GM12878 (cell line): ENCODE measurements around the gene CCDC136. TPM values are rescaled to one million over a fixed set of nuclear protein-coding genes. Genes with fewer than 3 reads are reported as not detected.
A peak's percentile ranks its signal among the peaks of the same experiment; 100 is the strongest.

Experiments
- ATAC-seq: fragments of 200-7000 bp; cut with Tn5 transposase; 3 replicates; pipeline ENCODE4 v1.9.1; 2020; ENCODE audit warnings: mild to moderate bottlenecking, moderate library complexity
- BruUV-seq: library from RNA; stranded (reverse); fragments of 400-500 nt; replicated peaks from 2 replicates; lab custom pipeline; 2021; lab: Mats Ljungman, UMichigan
- CTCF ChIA-PET: fragments of 300-600 bp; sonication (Branson Sonifier 250); formaldehyde crosslinking; extraction: SDS; loops from one replicate; lab custom pipeline; 2021; ENCODE audit warnings: inconsistent platforms; lab: Yijun Ruan, JAX
- POLR2A ChIA-PET: fragments of 350-600 bp; formaldehyde crosslinking; extraction: SDS; loops from one replicate; lab custom pipeline; 2021; ENCODE audit warnings: inconsistent platforms; lab: Charles Lee
- RAD21 ChIA-PET: fragments of 300-600 bp; sonication (Branson Sonifier 250); formaldehyde crosslinking; loops from one replicate; lab custom pipeline; 2023; ENCODE audit warnings: antibody characterized with exemption; ENCODE audit not compliant: unreplicated experiment; lab: Charles Lee
- SMC1A ChIA-PET: fragments of 300-600 bp; sonication (Branson Sonifier 250); formaldehyde crosslinking; loops from one replicate; lab custom pipeline; 2023; ENCODE audit not compliant: unreplicated experiment, uncharacterized antibody; lab: Charles Lee
- DNase-seq: peaks from one replicate; pipeline ENCODE4 v3.0.0-alpha.2; 2011; ENCODE audit warnings: low read depth, low spot score
- FAIRE-seq: peaks from 3 replicates; lab custom pipeline; 2011; peaks lifted over from hg19 to GRCh38; lab: Jason Lieb, UNC
- H2AFZ ChIP-seq: 2 replicates; pipeline ENCODE4 v1.6.0; 2011; ENCODE audit warnings: low read depth, low read length, control low read depth; ENCODE audit not compliant: control insufficient read depth
- H3K27ac ChIP-seq: 2 replicates; pipeline ENCODE4 v1.5.1; 2011; ENCODE audit warnings: control low read depth; ENCODE audit not compliant: control insufficient read depth, insufficient read depth
- H3K27me3 ChIP-seq, 2 experiments: replicated peaks in 1 of 2; 2 replicates each; pipeline versions ENCODE4 v1.6.0 to v1.6.1; 2011; ENCODE audit warnings: low read length in 1 of 2; ENCODE audit not compliant: control insufficient read depth in 2 of 2, insufficient read depth in 2 of 2
- H3K36me3 ChIP-seq, 2 experiments: 2 replicates each; pipeline ENCODE4 v1.5.1; 2011; ENCODE audit warnings: low read length in 1 of 2; ENCODE audit not compliant: control insufficient read depth in 2 of 2, insufficient read depth in 2 of 2
- H3K4me1 ChIP-seq: 2 replicates; pipeline ENCODE4 v1.6.1; 2011; ENCODE audit warnings: mild to moderate bottlenecking, low read length, moderate library complexity, mixed read lengths; ENCODE audit not compliant: control insufficient read depth, insufficient read depth
- H3K4me2 ChIP-seq: 2 replicates; pipeline ENCODE4 v1.6.0; 2011; ENCODE audit warnings: control low read depth; ENCODE audit not compliant: control insufficient read depth, insufficient read depth
- H3K4me3 ChIP-seq: fragments of 200-600 bp; sonication (generic); 2 replicates; pipeline ENCODE4 v1.5.1; 2016
- H3K79me2 ChIP-seq: 2 replicates; pipeline ENCODE4 v1.6.0; 2011; ENCODE audit warnings: low read length; ENCODE audit not compliant: control insufficient read depth, insufficient read depth
- H3K9ac ChIP-seq: 2 replicates; pipeline ENCODE4 v1.8.0; 2011; ENCODE audit warnings: low read length, control low read depth, mixed read lengths; ENCODE audit not compliant: control insufficient read depth, insufficient read depth
- H3K9me3 ChIP-seq: replicated peaks from 3 replicates; pipeline ENCODE4 v1.5.1; 2011; ENCODE audit warnings: mild to moderate bottlenecking, low read length; ENCODE audit not compliant: control insufficient read depth, insufficient read depth
- H4K20me1 ChIP-seq: 2 replicates; pipeline ENCODE4 v1.6.0; 2011; ENCODE audit not compliant: control insufficient read depth, insufficient read depth
- CREB1 ChIP-seq: IDR thresholded peaks from 2 replicates; pipeline ENCODE4 v1.6.1; 2012; ENCODE audit warnings: low read depth, mild to moderate bottlenecking, inconsistent platforms
- CREM ChIP-seq: IDR thresholded peaks from 2 replicates; pipeline ENCODE4 v1.6.1; 2014; ENCODE audit warnings: antibody characterized with exemption, low read depth
- DPF2 ChIP-seq: fragments of 450-650 bp; IDR thresholded peaks from 2 replicates; pipeline ENCODE4 v1.6.1; 2017; ENCODE audit warnings: mild to moderate bottlenecking
- EGR1 ChIP-seq, 2 experiments: IDR thresholded peaks; 1 replicate in 1 of 2; 2 replicates in 1 of 2; pipeline ENCODE4 v1.6.1; 2011 to 2012; ENCODE audit warnings: low read depth in 2 of 2, low read length in 2 of 2, borderline replicate concordance in 1 of 2, mild to moderate bottlenecking in 1 of 2, moderate library complexity in 1 of 2
- GATAD2B ChIP-seq: fragments of 450-650 bp; conservative IDR thresholded peaks from 2 replicates; pipeline ENCODE4 v1.6.1; 2017; ENCODE audit warnings: low read depth, mild to moderate bottlenecking, moderate library complexity
- HCFC1 ChIP-seq: fragments of 150-350 bp; IDR thresholded peaks from 2 replicates; pipeline ENCODE4 v1.6.1; 2014; ENCODE audit warnings: low read length
- HDGF ChIP-seq: fragments of 450-650 bp; IDR thresholded peaks from 2 replicates; pipeline ENCODE4 v1.6.1; 2016; ENCODE audit warnings: antibody characterized with exemption
- MEF2A ChIP-seq: IDR thresholded peaks from 2 replicates; pipeline ENCODE4 v1.6.1; 2011; ENCODE audit warnings: low read depth, mild to moderate bottlenecking, low read length, moderate library complexity; ENCODE audit not compliant: insufficient read depth
- MEF2B ChIP-seq: fragments of 450-650 bp; IDR thresholded peaks from 2 replicates; pipeline ENCODE4 v1.6.1; 2018; ENCODE audit warnings: mild to moderate bottlenecking, moderate library complexity; ENCODE audit not compliant: partially characterized antibody, poor library complexity, severe bottlenecking
- NBN ChIP-seq: fragments of 450-650 bp; IDR thresholded peaks from 2 replicates; pipeline ENCODE4 v1.6.1; 2016
- NFIC ChIP-seq: IDR thresholded peaks from 2 replicates; pipeline ENCODE4 v1.6.1; 2012; ENCODE audit warnings: low read depth, mild to moderate bottlenecking, inconsistent platforms, low read length, moderate library complexity
- NR2C1 ChIP-seq: fragments of 450-650 bp; IDR thresholded peaks from 2 replicates; pipeline ENCODE4 v1.6.1; 2017; ENCODE audit warnings: antibody characterized with exemption, mild to moderate bottlenecking, moderate library complexity
- NRF1 ChIP-seq: conservative IDR thresholded peaks from 2 replicates; pipeline ENCODE4 v1.6.1; 2011; ENCODE audit warnings: mild to moderate bottlenecking, low read depth, low read length, improper control_type of control experiment
- POU2F2 ChIP-seq: IDR thresholded peaks from 3 replicates; pipeline ENCODE4 v1.6.1; 2011; ENCODE audit warnings: low read depth, mild to moderate bottlenecking, low read length, borderline replicate concordance
- RCOR1 ChIP-seq: conservative IDR thresholded peaks from 2 replicates; pipeline ENCODE4 v1.6.1; 2012; ENCODE audit warnings: low read depth, low read length, improper control_type of control experiment
- SIX5 ChIP-seq: IDR thresholded peaks from 2 replicates; pipeline ENCODE4 v1.6.1; 2011; ENCODE audit warnings: mild to moderate bottlenecking, low read depth, low read length, moderate library complexity; ENCODE audit not compliant: severe bottlenecking
- SMAD5 ChIP-seq: IDR thresholded peaks from 2 replicates; pipeline ENCODE4 v1.6.1; 2016; ENCODE audit warnings: antibody characterized with exemption, low read depth
- SMARCA5 ChIP-seq: fragments of 450-650 bp; IDR thresholded peaks from 2 replicates; pipeline ENCODE4 v1.6.1; 2017; ENCODE audit warnings: mild to moderate bottlenecking
- SP1 ChIP-seq: IDR thresholded peaks from one replicate; pipeline ENCODE4 v1.6.1; 2011; ENCODE audit warnings: low read depth, low read length
- SRF ChIP-seq, 2 experiments: IDR thresholded peaks; 2 replicates each; pipeline ENCODE4 v1.6.1; 2011; ENCODE audit warnings: low read depth in 2 of 2, low read length in 2 of 2, mild to moderate bottlenecking in 1 of 2, moderate library complexity in 1 of 2
- TAF1 ChIP-seq: IDR thresholded peaks from 2 replicates; pipeline ENCODE4 v1.6.1; 2011; ENCODE audit warnings: mild to moderate bottlenecking, low read depth, low read length, borderline replicate concordance
- YY1 ChIP-seq: IDR thresholded peaks from 2 replicates; pipeline ENCODE4 v1.6.1; 2011; ENCODE audit warnings: low read depth, mild to moderate bottlenecking, low read length
- ZNF217 ChIP-seq: fragments of 450-650 bp; IDR thresholded peaks from 2 replicates; pipeline ENCODE4 v1.6.1; 2017; ENCODE audit warnings: antibody characterized with exemption, mild to moderate bottlenecking
- ZNF24 ChIP-seq: fragments of 450-650 bp; IDR thresholded peaks from 2 replicates; pipeline ENCODE4 v1.6.1; 2017; ENCODE audit warnings: antibody characterized with exemption, mild to moderate bottlenecking
- WGBS: methylation state at CpG from one replicate; pipeline ENCODE4 v1.1.6; 2016; ENCODE audit warnings: low lambda C conversion rate; ENCODE audit not compliant: insufficient replicate concordance, insufficient coverage; ENCODE audit errors: missing lambda C conversion rate; 5-methylcytosine and 5-hydroxymethylcytosine counted together
- in situ Hi-C: fragments of 300-500 bp; cut with MboI; formaldehyde crosslinking; loops from 9 replicates; pipeline ENCODE4 v1.14.3; 2018; ENCODE audit warnings: mixed read lengths
- intact Hi-C: fragments of 100-400 bp; cut with micrococcal nuclease; formaldehyde crosslinking; loops from one replicate; pipeline ENCODE4 v1.14.2; 2022; ENCODE audit not compliant: unreplicated experiment
- polyA plus RNA-seq, 11 experiments: library from polyadenylated mRNA; depleted of rRNA in 4 of 11; unstranded in 6 of 11; stranded (reverse) in 5 of 11; fragments of >200 nt; fragmentation: Nextera tagmentation in 4 of 11; fragmentation: Illumina TruSeq in 1 of 11; extraction: Ambion mirVana in 4 of 11; extraction: Trizol in 1 of 11; gene quantifications; 1 replicate in 1 of 11; 2 replicates in 10 of 11; pipeline versions ENCODE4 v1.2.1 to v1.2.3, GENCODE V29; 2011 to 2016; ENCODE audit warnings: inconsistent platforms in 2 of 11, missing spikeins in 2 of 11, low read depth in 1 of 11
- total RNA-seq, 4 experiments: library from RNA; depleted of rRNA in 3 of 4; stranded (reverse); fragments of >200 nt in 3 of 4; fragmentation: Illumina TruSeq in 1 of 4; extraction: Trizol in 1 of 4; gene quantifications; 2 replicates each; pipeline versions ENCODE4 v1.2.1 to v1.2.3, GENCODE V29; 2013 to 2021
- TF ChIP-seq, protein P1 (sequence below): fragments of 450-650 bp; IDR thresholded peaks from 2 replicates; pipeline ENCODE4 v1.6.1; 2016; ENCODE audit warnings: mild to moderate bottlenecking

CCDC136 gene
- total and polyA plus RNA-seq, 10 of the 15 experiments (the other 5 are each of a cell fraction or from before 2014, with no cell fraction given), result 0.32 to 4.8 (median 1.5) TPM

DNA sequence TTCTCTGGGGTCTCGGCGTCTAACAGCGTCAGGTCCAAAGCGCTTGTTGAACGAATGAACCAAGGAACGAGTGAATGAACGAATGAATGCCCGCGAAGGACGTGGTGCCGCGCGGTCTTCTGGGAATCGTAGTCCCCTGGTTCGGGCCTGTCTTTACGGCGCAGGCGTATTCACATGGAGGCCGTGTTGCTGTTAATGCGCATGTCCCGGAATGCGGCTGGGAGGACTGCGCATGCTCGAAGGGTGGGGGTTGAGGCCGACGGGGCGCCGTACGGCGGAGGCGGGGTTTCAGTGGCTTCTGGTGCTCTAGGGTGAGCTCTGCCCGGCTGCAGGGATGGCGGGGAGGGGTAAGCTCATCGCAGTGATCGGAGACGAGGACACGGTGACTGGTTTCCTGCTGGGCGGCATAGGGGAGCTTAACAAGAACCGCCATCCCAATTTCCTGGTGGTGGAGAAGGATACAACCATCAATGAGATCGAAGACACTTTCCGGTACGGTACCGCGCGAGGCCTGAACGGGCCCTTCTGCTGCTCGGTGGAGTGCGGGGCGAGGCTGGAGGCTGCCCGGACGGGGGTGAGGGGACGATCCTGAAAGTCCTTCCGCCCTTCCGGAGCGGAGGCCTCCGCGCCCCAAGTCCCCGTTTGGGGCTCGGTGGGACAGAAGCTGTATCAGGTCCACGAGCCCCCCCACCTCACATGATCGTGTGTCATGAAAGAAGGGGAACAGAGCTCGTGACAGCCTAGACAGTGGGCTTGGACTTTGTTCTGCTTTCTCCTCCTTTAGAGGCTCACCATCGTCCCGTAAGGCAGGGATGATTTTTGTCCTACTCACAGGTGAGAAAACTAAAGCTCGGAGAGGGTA lies 71.0 kb downstream of the CCDC136 start, which contains the start of gene ATP6V1F:
ATP6V1F (plus strand) TSS at position 286 of the 862 bp plus-strand sequence; CDS start at position 335, 49 bp downstream.
- in situ Hi-C loops (no loop called here), intact Hi-C loops (loop anchor here (1.0 to 5.0 kb wide), 4 partner anchors 20 to 351 kb away; partner anchors contain the start of gene CALU)
- SMC1A ChIA-PET, result interaction anchor here (0.6 to 3.2 kb wide), 17 partner anchors 9 to 347 kb away, joined by 3 to 32 read pairs (median 4); no protein-coding TSS in a partner anchor
- CTCF ChIA-PET, result interaction anchor here (0.6 to 5.5 kb wide), 32 partner anchors 11 to 1061 kb away, joined by 3 to 72 read pairs (median 4); partner anchors contain the start of genes AHCYL2, CALU and METTL2B
- peak; percentile 93 for ATAC-seq
- Histone ChIP-seq H3K9ac (peak within 1 kb of the TSS; percentile 75), H3K36me3 (no peaks in the 10 kb centered on the region; a peak in 2 of 4 replicates), H3K27me3 (no peaks in the 10 kb centered on the region), H3K4me2 (peak within 1 kb of the TSS; percentile 99), H4K20me1 (no peaks in the 10 kb centered on the region), H3K4me1 (peaks cover 8% of the 10 kb centered on the region; the same call in 1 of the 2 replicates), H3K27ac (peak within 1 kb of the TSS; percentile 62), H2AFZ (peak within 1 kb of the TSS; percentile 100), H3K79me2 (peaks cover 18% of the 10 kb centered on the region), H3K9me3 (no peaks in the 10 kb centered on the region), H3K4me3 (peak within 1 kb of the TSS; percentile 84)
- DNase-seq, result peak; percentile 97
- 1% methylated on average over 65 of the region's 65 CpGs for WGBS
- peak; percentile 96 for FAIRE-seq
- RAD21 ChIA-PET, result interaction anchor here (0.6 to 2.5 kb wide), 16 partner anchors 10 to 437 kb away, joined by 3 to 19 read pairs (median 4); no protein-coding TSS in a partner anchor
- BruUV-seq, result no TSS peak
- POLR2A ChIA-PET, result interaction anchor here (0.6 to 2.4 kb wide), 4 partner anchors 8 to 307 kb away, joined by 3 to 8 read pairs (median 4); no protein-coding TSS in a partner anchor
- TF ChIP-seq CREM, result peak; percentile 83; the same call in 1 of the 2 replicates
- TF ChIP-seq SIX5, result peak; percentile 80
- TF ChIP-seq GATAD2B, result peak; percentile 54; the same call in 1 of the 2 replicates
- peak; percentile 69; the same call in 1 of the 2 replicates for TF ChIP-seq YY1
- peak; percentile 2 for TF ChIP-seq SP1
- TF ChIP-seq POU2F2, result peak; percentile 12; the same call in 1 of the 3 replicates
- 0 out of 2 replicates have a peak, but pooled peaks have one; percentile 13 for TF ChIP-seq RCOR1
- TF ChIP-seq, protein P1, sequence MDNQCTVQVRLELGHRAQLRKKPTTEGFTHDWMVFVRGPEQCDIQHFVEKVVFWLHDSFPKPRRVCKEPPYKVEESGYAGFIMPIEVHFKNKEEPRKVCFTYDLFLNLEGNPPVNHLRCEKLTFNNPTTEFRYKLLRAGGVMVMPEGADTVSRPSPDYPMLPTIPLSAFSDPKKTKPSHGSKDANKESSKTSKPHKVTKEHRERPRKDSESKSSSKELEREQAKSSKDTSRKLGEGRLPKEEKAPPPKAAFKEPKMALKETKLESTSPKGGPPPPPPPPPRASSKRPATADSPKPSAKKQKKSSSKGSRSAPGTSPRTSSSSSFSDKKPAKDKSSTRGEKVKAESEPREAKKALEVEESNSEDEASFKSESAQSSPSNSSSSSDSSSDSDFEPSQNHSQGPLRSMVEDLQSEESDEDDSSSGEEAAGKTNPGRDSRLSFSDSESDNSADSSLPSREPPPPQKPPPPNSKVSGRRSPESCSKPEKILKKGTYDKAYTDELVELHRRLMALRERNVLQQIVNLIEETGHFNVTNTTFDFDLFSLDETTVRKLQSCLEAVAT, result peak; percentile 68
- peak; percentile 75; the same call in 1 of the 2 replicates for TF ChIP-seq TAF1
- TF ChIP-seq DPF2, result 0 out of 2 replicates have a peak, but pooled peaks have one; percentile 25
- peak; percentile 69; the same call in 1 of the 2 replicates for TF ChIP-seq NBN
- peak; percentile 91 for TF ChIP-seq HCFC1
- no peak for TF ChIP-seq MEF2A
- TF ChIP-seq EGR1 (IDR thresholded peaks at IDR 0.05; ENCODE audit: borderline replicate concordance in 1 of 2, low read depth in 2 of 2, low read length in 2 of 2), result peak in 1 of 2 experiments; percentile 65; a peak in 1 of 3 replicates
- TF ChIP-seq SRF (IDR thresholded peaks at IDR 0.05; ENCODE audit: low read depth in 2 of 2, low read length in 2 of 2), result no peak
- no peak for TF ChIP-seq NFIC
- TF ChIP-seq ZNF24, result peak; percentile 100
- TF ChIP-seq MEF2B, result no peak
- peak; percentile 97 for TF ChIP-seq HDGF
- TF ChIP-seq SMARCA5, result peak; percentile 28; the same call in 1 of the 2 replicates
- peak; percentile 35; the same call in 1 of the 2 replicates for TF ChIP-seq SMAD5
- peak; percentile 94 for TF ChIP-seq NRF1
- peak; percentile 90 for TF ChIP-seq CREB1
- no peak for TF ChIP-seq ZNF217
- no peak for TF ChIP-seq NR2C1
